Measurements from ENCODE around the gene FXR2.

DNA sequence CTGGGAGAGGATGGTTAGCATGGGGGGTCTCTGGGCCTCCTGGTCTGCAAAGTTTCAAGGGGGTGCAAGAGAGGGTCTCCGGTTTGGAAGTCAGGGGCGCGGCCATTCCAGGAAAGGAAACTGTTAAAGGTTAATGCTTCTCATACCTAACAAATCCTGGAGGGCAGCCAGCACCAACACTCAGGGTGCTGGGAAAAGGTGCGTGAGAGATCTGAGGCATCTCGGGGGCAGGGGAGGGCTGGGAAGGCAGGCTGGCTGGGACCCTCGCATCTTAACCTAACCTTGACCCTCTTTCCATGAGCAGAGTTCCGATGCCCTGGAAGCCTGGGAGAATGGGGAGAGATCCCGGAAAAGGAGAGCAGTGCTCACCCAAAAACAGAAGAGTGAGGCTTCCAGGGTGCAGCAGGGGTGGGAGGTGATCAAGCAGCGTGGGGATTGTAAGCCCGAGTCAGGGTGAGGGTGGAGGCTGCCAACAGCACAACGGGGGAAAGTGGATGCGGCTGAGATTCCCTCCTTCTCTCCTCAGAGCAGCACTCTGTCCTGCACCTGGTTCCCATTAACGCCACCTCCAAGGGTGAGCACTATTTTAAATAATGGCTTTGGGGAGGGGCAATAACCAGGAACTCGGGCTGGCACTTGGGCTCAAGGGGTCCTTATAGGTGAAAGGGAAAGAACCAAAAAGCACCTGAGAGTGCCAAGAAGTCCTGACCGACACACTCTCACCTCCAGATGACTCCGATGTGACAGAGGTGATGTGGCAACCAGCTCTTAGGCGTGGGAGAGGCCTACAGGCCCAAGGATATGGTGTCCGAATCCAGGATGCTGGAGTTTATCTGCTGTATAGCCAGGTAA is 55.2 kb downstream of the FXR2 start:
- TF ChIP-seq TEAD4 (CRISPR knock-in tag; IDR thresholded peaks at IDR 0.05) (no peak), SP1 (CRISPR knock-in tag; conservative IDR thresholded peaks at IDR 0.05) (no peak), ZNF423 (CRISPR knock-in tag; IDR thresholded peaks at IDR 0.05) (no peak)
- TF ChIP-seq, protein P1, sequence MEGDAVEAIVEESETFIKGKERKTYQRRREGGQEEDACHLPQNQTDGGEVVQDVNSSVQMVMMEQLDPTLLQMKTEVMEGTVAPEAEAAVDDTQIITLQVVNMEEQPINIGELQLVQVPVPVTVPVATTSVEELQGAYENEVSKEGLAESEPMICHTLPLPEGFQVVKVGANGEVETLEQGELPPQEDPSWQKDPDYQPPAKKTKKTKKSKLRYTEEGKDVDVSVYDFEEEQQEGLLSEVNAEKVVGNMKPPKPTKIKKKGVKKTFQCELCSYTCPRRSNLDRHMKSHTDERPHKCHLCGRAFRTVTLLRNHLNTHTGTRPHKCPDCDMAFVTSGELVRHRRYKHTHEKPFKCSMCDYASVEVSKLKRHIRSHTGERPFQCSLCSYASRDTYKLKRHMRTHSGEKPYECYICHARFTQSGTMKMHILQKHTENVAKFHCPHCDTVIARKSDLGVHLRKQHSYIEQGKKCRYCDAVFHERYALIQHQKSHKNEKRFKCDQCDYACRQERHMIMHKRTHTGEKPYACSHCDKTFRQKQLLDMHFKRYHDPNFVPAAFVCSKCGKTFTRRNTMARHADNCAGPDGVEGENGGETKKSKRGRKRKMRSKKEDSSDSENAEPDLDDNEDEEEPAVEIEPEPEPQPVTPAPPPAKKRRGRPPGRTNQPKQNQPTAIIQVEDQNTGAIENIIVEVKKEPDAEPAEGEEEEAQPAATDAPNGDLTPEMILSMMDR (IDR thresholded peaks at IDR 0.05), result no peak
